ENCODE measurements around the gene GOSR2.
"Not testable (repeated sequence)": the region's sequence is repeated elsewhere in the genome, so short reads cannot be mapped to it uniquely, and the experiment has no call there.

Gene GOSR2

DNA sequence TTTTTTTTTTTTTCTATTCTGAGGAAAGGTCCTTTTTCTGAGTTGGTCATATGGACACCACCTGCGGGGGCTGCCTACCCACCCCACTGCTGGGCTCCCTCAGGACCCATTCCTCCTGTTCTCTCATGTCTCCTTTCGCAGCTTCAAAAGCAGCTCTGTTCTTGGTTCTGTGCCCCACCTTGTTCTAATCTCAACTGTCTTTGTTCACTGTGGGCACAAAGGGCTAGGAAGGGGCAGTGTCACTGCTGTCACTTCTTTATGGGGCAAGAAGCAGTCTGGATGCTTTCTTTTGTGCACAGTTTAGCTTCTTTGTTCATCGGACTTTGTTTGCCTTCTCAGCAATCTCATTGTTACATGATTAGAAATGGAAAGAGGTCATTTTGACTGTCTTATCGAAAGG is 7.1 kb downstream of the GOSR2 start:
- no peak for DNase-seq
- ATAC-seq: no peak

DNA sequence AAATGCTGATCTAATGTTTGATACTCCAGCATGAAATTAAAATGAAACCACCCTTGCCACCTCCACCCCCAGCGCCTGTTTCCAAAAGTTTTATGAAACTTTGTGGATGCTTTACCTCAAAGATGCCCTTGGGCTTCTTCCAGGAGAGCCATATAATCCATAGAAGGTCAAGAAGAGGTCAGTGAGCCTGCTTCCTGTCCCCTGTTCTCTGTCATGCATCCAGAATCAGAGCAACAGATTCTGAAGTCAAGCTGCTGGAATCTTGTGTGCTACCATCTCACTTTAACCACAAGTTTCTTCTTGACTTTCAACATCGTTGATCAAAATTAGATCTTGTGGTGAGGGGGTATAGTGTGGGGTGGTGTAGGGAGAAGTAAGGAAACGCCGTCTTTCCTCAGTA is 8.6 kb downstream of the GOSR2 start:
- no peak for DNase-seq
- no peak for ATAC-seq

DNA sequence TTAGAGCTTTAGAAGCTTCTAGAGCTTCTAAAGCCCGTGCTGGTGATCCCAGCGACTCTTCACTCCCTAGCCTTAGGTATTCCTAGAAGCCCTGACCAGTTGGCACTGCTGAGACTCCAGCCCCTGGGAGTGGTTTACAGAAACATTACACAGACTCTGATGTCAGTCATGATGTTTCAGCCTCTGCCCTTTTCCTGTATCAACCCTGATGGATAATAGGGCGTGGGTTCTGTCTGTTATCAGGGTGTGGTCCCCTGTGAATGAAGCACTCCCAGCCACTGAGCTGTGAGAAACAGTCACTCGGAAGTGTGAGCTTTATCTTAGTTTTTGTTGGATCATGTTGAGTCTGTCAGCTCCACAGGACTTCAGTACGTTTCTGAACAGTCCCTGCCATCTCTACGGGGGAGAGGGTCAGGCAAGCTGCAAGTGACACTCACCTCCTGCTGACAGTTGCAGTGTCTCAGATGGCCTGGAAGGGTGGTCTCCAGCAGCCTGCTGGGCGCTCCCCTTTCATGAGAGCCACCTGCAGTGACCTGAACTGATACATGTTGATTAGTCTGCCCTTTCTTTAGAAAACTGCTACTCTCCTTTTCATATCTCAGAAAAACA is 12.8 kb downstream of the GOSR2 start:
- ATAC-seq: no peak

DNA sequence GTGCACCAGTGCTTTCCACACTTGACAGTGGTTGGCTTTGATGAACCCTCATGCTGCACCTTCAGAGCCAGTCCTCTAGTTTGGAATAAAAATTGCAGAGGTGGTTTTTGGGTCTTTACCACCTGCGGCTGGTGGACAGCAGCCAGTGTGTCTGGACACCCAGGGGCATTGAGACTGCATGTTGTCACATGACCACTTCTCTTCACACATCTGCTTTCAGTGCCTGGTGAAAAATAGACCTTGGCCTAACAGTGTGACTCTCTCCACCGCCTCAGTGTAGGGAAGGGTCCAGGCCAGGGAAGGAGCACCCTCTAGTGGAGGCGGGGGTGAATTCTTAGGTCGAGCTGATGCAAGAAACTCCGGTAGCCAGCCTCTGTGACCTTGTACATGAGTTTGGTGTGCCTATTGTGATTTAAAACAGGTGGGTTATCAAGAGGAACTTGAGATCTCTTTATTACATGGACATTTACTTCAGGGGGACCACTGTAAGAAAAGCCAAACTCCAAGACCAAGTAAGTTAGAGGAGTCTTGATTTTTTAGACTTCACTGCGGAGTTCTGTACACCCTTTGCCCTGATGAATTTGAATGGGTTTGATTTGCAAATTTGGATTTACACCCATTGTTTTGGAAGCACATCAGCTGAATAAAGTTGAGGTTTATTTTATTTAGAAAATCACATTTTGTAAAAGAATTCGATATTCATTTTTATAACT is 17.9 kb downstream of the GOSR2 start:
- DNase-seq (peak; percentile 75), ATAC-seq (peak; percentile 80)

More for the DNA sequence above, 12.8 kb downstream of the GOSR2 start:
- no peak for DNase-seq

DNA sequence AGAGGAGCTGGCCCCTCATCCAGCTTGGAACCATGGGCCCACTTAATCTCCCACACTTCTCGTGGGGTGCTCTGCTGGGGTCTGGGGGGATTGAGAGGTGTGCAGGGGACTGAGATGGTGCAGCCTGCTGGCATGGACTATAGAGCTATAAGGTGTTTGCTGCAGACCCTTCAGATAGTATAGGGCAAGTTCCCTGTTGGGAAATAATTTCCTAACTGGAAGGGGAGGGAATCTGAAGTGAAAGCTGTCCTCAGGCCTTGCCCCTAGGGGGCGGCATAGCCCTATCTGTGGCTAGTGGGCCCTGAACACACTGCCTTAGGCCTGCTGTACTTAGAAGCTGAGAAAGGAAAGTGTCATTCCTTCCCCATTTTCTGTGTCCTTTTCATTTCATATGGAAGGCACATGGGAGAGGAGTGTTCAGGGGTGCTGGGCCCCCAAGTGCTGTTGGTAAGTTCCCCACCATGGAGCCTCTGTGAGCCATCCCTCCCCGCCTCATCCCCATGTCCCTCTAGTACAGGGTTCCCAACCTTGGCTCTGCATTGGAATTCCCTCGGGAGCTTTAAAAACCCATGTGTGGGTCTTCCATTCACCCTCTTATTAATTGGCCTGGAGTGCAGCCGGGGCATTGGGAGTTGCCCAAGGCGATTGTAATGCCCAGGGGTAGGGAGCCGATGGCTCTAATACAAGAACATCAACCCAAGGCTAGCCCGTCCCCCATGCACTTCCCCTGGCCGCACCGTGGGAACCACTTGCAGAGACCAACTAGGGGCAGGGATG is 19.7 kb downstream of the GOSR2 start:
- DNase-seq (peak; percentile 71), ATAC-seq (peak; percentile 21)

DNA sequence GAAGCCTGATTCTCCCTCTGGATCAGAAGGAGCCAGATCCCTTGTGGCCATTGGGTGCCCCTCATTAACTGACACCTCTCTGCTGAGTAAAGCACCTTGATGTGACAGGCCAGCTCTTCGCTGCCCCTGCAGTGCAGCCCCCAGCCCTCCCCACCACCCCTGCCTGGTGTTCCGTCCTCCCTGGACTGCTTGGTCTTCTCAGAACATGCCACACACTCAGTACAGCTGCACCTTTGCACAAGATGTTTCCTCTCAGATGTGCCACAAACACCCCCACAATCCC is 20.2 kb downstream of the GOSR2 start:
- DNase-seq (no peak), ATAC-seq (no peak)

DNA sequence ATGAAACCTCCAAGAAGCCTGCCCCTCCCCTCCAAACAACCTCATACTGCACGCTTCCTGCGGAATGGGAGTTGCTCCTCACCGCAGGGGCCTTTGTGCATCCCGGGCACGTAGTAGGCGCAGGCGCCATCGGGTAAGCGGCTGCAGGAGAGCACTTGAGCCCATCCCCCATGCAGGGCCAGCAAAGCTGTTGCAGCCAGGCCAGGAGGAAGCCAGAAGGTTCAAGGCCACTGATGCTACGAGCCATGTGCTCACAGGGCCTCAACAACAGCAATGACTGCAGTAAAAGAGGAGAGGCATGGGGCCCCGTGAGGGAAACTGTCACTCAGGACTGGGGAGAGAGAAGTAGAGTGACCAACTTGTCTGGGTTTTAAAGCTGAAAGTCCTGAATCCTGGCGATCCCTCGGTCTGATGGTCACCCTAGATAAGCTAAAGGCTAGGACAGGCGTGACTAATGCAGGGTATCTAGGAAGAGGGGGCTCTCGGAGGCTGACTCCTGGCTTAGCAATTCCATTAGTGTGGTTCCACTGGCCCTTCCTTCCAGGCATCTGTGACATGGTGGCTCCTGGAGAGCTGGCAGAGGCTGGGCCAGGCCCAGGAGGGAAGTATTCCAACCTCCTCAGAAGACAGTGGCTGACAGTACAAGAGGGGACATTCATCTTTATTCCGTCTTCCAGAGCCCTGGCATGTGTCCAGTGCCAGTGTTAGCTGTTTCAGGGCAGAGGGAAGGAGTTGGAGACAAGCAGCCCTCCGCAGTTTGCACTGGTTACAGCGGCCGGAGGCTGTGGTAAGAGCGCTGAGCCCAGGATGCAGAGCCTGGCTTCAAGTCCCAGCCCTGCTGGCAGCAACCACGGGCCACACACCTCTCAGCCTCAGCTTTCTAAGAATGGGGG is 20.8 kb downstream of the GOSR2 start:
- ATAC-seq (no peak), DNase-seq (peak; percentile 29)

DNA sequence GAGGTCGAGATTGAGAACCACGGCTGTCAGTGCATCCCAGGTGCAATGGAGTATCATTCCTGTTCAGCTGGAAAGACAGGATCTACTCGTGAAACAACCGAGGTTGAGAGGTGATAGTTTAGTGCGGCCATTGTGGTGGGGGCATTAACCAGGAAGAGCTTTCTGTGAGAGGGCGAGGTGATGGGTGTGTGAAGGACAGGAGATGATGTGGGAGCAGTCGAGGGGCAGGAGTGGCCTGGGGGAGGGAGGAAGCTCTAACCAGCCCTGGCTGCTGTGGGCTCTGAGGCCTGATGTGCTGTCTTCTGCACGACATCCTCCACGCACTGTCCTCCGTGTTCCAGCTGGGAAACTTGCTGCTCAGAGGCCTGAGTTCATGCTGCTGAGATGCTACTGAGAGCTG is 22.0 kb downstream of the GOSR2 start:
- ATAC-seq (no peak), DNase-seq (no peak)

DNA sequence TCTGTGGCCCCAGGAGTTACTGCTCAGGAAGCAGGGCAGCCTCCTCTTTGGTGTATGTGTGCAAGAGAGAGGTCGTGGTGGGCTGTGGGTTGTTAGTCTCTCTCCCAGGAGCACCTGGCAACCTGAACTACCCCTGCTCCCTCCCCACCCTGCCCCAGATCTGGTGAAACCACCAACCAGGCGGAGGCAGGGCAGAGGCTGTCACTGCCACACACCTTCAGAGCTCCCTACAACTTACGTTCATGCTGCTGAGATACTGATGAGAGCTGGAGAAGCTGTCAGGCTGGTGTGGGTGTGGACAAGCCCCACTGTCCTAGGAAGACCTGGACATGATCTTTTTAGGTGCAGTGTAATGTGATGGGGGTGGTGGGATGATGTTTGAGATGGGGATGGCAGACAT is 24.3 kb downstream of the GOSR2 start:
- ATAC-seq: no peak
- no peak for DNase-seq

DNA sequence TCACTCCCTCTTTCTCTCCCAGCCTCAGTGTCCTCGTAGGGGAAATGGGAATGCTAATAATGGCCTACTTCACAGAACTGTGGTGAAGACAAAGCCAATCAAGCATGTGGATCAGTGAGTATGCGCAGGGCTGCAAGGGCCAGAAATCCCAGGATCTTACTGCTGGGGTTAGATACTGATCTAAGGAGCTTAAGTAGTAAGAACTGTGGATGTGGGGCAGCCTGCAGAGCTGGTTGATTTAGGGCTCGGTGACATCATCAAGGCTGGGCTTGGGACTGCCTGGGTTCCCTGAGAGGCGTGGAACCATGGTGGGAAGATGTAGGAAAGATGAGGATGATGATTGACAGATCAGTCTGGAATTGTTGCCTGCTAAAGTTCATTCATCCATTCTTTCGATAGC is 25.6 kb downstream of the GOSR2 start:
- ATAC-seq (no peak), DNase-seq (no peak)

DNA sequence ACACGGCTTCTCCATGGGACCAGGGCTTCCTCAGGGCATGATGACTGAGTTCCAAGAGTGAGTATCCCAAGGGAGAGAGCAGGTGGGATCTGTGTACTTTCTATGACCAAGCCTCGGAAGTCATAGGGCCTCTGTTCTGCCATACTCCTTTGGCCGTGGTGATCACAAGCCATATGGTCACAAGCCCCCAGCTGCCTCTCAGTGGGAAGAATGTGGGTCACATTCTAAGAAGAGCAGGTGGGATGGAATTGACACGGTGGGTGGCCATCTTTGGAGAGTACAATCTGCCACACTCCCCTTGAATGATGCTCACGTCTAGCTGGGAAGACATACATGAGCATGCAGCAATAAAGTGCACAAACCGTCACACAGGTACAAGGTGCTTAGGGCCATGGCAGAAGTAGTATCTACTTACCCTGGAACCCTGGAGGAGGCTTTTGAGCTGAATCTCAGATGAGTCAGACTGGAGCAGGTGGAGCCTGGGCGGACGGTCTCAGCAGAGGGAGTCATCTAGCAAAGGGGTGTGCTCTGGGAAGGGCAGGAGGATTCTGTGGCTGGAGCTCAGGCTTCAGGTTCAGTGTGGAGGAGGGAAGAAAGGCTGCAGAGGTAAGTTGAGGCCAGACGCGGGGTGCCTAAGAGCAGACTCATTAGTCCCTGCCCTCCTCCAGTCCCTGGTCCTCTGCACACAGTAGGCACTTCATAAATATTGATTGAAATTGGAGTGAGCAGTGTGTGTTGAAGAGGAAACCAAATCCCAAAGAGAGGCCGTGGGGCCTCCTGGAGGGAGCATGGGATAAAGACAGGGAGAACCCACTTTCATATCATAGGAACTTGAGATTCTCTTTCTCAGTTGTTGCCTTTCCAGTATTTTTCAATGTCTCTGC is 26.6 kb downstream of the GOSR2 start:
- no peak for ATAC-seq
- no peak for DNase-seq

DNA sequence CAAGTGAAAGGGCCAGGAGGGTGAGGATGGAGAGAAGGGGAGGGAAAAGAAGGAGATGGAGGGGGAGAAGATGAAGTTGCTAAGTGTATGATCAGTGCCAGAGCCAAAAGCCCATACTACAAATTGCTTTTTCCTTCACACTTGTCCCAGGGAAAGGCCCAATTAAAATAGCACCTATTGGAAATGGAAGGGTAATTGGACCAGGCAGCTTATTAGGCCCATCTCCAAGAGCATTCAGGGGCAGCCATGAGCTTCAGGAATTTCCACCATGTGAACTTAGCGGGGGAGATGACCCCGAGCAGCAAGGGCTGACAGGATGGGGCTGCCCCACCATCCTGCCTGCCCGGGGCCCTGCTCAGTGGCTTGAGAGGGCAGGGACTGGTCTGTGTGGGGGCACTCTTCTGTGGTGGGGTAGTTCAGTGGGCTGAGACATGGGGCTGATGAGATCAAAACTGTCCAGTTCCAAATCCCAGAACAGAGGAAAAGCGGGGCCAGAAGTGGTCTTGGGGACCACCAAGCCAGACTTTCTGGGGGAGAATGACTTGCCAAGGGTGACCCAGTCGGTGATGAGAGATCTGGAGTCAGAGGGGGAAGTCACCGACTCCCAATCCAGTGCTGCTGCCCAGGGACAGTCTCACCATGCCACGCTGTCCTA is 27.5 kb downstream of the GOSR2 start:
- no peak for DNase-seq
- ATAC-seq: no peak

DNA sequence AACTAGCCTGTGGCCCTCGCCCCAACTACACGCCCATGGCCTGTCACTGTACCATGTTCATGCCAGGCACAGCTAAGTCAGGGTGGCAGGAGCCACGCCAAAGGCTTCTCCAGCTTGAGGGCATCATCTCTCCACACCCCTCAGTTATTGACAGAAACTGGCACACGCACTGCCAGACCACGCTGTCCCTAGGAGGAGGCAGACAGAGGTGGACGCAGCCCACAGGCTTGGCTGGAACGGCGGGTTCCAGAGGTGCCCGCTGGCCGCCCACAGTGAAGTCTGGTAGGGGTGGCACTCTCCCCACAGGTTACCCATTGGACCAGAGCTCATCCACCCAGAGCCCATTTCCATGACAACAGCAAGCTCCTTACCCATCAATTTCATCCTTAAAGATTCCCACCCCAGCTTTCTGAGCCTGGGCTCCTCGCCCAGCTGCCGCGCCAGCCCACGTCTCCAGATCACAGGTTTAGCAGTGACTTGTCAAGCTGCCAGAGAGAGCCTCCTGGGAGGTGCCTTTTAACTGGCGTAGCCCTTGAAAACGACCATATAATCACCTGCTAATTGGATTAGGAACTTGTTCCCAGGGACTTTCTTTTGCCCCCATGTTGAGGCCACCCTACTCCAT is 28.1 kb downstream of the GOSR2 start:
- no peak for ATAC-seq
- DNase-seq: no peak

DNA sequence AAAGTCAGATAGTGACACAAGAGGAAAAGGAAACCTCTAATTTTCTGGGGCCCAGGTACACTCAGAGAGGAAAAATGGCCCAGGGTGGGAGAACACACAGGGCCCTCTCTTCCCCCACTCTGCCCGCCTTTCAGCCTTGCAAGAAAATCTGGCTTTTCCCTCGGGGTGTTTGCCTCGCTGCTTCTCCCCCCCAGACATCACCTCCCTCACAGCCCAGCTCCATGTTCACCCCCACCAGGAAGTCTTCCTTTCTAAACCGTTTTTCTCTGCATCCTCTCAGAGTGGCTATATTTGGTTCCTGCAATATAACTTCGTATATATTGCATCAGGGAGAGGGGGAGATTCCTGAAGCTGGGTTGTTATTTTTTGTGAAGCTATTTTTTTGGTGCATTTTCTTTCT is 28.7 kb downstream of the GOSR2 start:
- DNase-seq (no peak), ATAC-seq (no peak)

DNA sequence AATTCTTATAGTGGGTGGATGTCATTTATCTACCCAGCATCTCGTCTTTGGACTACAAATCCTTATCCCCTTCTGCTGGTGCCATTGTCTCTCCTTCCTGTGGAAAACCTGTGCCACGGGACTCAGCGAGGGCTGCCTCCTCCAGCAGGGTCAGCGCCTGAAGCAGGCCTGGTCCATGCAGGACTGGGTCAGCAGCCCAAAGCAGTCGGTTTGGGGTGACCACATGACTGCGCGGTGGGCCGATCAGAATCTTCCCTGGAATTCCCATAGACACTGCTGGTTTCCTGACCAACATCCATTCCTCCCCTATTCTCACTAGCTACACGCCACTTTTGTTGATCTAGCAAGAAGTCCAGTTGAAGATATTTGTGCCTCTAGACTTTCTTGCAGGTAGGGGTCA is 29.2 kb downstream of the GOSR2 start:
- no peak for ATAC-seq
- no peak for DNase-seq

DNA sequence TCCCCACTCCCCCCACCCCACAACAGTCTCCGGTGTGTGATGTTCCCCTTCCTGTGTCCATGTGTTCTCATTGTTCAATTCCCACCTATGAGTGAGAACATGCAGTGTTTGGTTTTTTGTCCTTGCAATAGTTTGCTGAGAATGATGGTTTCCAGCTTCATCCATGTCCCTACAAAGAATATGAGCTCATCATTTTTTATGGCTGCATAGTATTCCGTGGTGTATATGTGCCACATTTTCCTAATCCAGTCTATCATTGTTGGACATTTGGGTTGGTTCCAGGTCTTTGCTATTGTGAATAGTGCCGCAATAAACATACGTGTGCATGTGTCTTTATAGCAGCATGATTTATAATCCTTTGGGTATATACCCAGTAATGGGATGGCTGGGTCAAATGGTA is 30.2 kb downstream of the GOSR2 start:
- not testable (repeated sequence) for DNase-seq, ATAC-seq

DNA sequence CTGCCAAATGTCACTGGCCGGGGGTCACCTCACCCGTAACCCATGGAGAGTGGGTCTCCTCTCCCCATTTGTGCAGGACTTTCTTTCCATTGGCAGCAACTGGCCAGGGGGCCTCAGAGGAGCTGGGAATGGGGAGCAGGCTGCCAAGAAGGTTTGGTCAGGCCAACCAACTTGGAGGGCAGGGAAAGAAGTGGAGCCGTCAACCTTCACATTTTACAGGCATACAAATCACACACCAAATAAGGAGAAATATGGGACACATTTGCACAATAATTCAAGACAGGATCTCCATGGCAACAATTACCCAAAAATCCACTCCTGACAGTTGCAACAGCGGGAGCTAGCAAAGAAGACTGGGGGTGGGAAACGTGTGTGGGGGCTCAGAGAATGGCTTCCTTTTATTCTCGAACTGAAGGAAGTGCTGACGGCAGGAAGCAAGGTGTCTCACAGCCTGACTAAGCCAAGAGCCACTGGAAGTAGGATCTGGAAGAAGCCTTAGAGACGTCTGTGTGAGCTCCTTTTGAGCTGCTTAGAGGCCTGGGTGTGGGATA is 35.2 kb downstream of the GOSR2 start:
- ATAC-seq (no peak), DNase-seq (no peak)

DNA sequence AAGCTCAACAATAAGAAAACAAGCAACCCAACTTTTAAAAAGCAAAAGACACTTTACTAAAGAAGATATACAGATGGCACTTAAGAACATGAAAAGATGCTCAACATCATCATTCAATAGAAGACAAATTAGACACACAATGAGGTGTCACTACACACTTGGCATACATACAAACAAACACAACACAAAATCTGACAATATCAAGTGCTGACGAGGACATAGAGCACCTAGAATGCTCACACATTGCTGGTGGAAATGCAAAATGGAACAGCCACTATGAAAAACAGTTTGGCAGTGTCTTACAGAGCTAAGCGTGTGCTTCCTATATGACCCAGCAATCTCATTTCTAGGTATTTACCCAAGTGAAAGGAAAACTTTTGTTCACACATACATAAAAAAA is 37.2 kb downstream of the GOSR2 start:
- DNase-seq (no peak), ATAC-seq (no peak)

DNA sequence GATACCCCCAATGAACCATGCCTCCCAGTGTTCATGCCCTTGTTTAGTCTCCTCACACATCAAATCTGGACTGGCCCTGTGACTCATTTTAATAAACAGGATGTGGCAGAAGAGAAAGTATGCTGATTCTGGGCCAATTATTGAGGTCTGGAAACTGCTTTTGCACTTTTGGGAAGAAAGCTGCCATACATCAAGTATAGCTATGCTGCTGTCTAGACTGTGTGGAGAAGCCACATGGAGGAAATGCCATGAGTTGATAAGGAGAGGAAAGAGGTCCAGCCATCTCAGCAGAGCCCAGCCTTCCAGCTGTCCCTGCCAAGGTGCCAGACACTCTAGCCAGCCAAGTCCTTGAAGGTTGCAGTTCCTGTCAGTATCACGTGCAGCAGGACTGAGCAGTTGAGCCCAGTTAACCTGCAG is 39.4 kb downstream of the GOSR2 start:
- no peak for ATAC-seq
- no peak for DNase-seq

DNA sequence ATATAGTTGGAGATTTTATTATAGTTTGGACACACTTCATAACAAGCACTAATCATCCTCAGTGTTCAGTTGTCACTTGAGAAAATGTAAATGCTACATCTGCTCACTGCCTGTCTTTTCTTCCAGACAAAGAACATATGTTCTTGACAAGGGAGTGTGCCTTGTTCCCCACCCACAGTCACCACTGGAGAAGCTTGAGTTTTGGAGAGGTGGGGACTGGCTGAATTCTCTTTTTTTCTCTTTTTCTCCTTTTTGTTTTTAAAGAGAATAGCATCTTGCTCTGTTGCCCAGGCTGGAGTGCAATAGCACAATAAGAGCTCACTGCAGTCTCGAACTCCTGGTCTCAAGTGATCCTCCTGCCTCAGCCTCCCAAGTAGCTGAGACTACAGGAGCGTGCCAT is 40.6 kb downstream of the GOSR2 start:
- ATAC-seq: no peak

More for the DNA sequence above, 40.6 kb downstream of the GOSR2 start:
- no peak for DNase-seq
